ENCODE results near the gene C1QTNF12. TPM values are rescaled to one million over a fixed set of nuclear protein-coding genes. Genes with fewer than 3 reads are reported as not detected.

The C1QTNF12 gene
- total RNA-seq, 2 donors from 2014 or later = 21.3 to 34.2 TPM

DNA sequence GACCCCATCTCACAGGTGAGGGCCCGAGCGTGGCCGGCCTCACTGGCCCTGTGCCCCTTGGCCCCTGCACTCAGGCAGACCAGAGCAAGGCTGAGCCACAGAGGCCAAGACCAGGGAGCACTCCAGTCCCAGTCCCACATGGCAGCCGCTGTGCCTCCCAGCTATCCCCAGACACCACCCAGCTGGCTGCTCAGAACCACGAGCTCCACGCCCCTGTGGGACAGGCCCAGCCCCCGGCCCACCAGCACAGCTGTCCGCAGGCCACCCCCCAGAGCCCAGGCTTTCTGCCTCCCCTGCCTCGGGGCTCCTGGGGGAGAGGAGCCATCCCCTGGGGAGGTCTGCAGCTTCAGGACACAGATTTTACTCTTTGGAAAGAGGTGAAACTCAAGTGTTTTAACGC lies 9.1 kb upstream of the C1QTNF12 start:
- Histone ChIP-seq H3K9me3 (no peaks in the 10 kb centered on the region), H3K4me1 (no peaks in the 10 kb centered on the region), H3K27me3 (no peaks in the 10 kb centered on the region), H3K4me3 (no peak overlapping the region), H3K9ac (ENCODE audit: low read depth in 2 of 2, low read length in 2 of 2) (no peak overlapping the region), H3K27ac (no peak overlapping the region), H3K36me3 (no peaks in the 10 kb centered on the region)
- TF ChIP-seq, protein P1, sequence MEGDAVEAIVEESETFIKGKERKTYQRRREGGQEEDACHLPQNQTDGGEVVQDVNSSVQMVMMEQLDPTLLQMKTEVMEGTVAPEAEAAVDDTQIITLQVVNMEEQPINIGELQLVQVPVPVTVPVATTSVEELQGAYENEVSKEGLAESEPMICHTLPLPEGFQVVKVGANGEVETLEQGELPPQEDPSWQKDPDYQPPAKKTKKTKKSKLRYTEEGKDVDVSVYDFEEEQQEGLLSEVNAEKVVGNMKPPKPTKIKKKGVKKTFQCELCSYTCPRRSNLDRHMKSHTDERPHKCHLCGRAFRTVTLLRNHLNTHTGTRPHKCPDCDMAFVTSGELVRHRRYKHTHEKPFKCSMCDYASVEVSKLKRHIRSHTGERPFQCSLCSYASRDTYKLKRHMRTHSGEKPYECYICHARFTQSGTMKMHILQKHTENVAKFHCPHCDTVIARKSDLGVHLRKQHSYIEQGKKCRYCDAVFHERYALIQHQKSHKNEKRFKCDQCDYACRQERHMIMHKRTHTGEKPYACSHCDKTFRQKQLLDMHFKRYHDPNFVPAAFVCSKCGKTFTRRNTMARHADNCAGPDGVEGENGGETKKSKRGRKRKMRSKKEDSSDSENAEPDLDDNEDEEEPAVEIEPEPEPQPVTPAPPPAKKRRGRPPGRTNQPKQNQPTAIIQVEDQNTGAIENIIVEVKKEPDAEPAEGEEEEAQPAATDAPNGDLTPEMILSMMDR (IDR thresholded peaks at IDR 0.05) = no peak
- DNase-seq = no peak
- intact Hi-C loops (cut with DNase I) = no loop called here

DNA sequence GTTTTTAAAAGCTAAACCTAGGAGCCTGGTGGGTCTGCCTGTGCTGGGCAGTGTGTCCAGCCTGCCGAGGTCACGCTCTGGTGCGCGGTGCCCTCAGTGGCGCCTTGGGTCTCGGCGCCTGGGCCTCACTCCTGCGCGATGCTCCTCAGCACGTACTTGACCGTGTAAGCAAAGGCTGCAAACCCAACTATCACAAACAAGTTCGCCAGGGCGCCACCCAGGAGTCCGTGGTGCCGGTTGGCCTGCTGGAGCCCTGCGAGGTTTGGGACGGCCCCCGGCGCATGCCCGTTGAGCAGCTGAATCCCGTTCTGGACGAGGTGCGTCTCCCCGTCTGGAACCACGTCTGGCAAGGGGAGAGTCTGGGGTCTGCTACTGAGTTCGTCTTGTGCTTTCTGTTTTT lies 8.6 kb upstream of the C1QTNF12 start:
- H3K36me3 ChIP-seq = no peaks in the 10 kb centered on the region

DNA sequence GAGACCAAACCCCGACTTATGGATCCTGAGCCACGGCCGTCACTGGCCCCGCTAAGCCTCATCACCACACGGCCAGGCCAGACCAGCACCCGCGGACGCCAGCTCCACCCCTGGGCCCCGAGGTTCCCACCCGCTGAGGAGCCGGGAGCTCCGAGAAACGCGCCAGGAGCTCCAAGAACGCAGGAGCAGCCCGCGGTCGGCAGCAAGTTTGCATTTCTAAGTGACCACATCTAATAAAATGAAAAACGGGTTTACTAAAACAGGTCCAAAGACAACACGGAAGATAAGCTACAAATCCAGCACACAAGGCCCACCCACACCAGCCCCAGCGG lies 8.1 kb upstream of the C1QTNF12 start:
- Histone ChIP-seq H3K4me1 (no peaks in the 10 kb centered on the region), H3K4me3 (no peak overlapping the region), H3K27me3 (no peaks in the 10 kb centered on the region), H3K9ac (ENCODE audit: low read depth in 2 of 2, low read length in 2 of 2) (no peak overlapping the region), H3K9me3 (no peaks in the 10 kb centered on the region), H3K36me3 (no peaks in the 10 kb centered on the region), H3K27ac (no peak overlapping the region)
- intact Hi-C loops (cut with DNase I) = loop anchor here (5.0 kb wide), 1 partner anchor 132 kb away; no protein-coding TSS in a partner anchor
- TF ChIP-seq, protein P1 (IDR thresholded peaks at IDR 0.05) = no peak
- no peak for DNase-seq

More for the DNA sequence above, 8.6 kb upstream of the C1QTNF12 start:
- TF ChIP-seq, protein P1 (IDR thresholded peaks at IDR 0.05) = no peak
- H3K27ac ChIP-seq = no peak overlapping the region
- no peaks in the 10 kb centered on the region for H3K27me3 ChIP-seq
- intact Hi-C loops (cut with DNase I) = no loop called here
- H3K4me1 ChIP-seq = no peaks in the 10 kb centered on the region
- no peak overlapping the region for H3K9ac ChIP-seq (ENCODE audit: low read depth in 2 of 2, low read length in 2 of 2)
- H3K9me3 ChIP-seq = no peaks in the 10 kb centered on the region
- H3K4me3 ChIP-seq = no peak overlapping the region
- no peak for DNase-seq

DNA sequence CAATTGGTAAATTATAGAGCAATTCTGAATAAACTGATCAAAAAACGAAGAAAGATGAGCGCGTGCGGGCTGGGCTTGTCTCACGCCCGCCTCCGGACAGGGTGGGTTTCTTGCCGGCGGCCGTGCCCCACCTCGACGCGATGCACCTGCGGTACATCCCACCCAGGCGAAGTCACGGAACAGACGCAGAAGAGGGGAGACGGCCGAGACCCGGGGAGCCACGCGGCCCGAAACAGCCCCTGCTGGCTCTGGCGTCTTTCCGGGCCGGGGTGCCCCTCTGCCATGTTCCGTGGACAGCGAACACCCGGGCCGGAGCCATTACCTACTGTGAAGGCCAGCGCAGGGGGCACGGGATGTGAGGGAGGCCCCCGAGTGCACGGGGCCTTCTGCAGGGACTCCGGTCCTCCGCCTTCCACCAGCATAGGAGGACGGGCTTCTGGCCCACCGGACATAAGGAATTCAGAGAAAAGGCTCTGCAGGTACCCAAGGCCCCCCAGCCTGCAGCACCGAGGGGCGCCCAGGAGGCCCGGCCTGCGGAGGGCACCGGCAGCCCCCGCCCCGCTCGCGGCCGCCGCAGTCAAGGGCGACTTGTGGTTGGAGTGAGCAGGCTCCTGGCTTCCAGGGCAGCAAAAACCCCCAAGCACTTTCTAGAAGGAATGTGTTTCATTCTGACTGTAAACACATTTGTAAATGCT lies 7.6 kb upstream of the C1QTNF12 start:
- H3K27me3 ChIP-seq = no peaks in the 10 kb centered on the region
- H3K4me1 ChIP-seq = no peaks in the 10 kb centered on the region
- H3K9me3 ChIP-seq = no peaks in the 10 kb centered on the region
- H3K9ac ChIP-seq (ENCODE audit: low read depth in 2 of 2, low read length in 2 of 2) = no peak overlapping the region
- H3K27ac ChIP-seq = no peak overlapping the region
- no peaks in the 10 kb centered on the region for H3K36me3 ChIP-seq
- no peak overlapping the region for H3K4me3 ChIP-seq
- TF ChIP-seq, protein P1 (IDR thresholded peaks at IDR 0.05) = no peak
- intact Hi-C loops (cut with DNase I) = loop anchor here (5.0 kb wide), 1 partner anchor 132 kb away; no protein-coding TSS in a partner anchor
- no peak for DNase-seq

DNA sequence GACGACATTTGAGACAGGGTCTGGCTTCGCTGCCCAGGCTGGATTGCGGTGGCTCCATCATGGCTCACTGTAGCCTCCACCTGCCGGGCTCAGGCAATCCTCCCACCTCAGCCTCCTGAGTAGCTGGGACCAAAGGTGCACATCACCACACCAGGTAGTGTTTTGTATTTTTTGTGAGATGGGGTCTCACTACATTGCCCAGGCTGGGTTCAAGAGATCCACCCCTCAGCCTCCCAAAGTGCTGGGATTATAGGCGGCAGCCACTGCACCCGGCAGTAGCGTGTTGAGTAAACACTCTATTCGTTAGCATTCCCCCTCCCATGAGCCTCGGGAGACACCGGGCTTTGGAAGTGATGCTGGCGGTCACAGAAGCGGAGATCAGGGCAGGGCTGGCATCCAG lies 6.8 kb upstream of the C1QTNF12 start:
- no peaks in the 10 kb centered on the region for H3K4me1 ChIP-seq
- intact Hi-C loops (cut with DNase I) = loop anchor here (5.0 kb wide), 1 partner anchor 131 kb away; no protein-coding TSS in a partner anchor
- TF ChIP-seq, protein P1 (IDR thresholded peaks at IDR 0.05) = no peak

More for the DNA sequence above, 6.8 kb upstream of the C1QTNF12 start:
- Histone ChIP-seq H3K4me3 (no peak overlapping the region), H3K27me3 (no peaks in the 10 kb centered on the region), H3K36me3 (no peaks in the 10 kb centered on the region), H3K9ac (ENCODE audit: low read depth in 2 of 2, low read length in 2 of 2) (no peak overlapping the region), H3K9me3 (no peaks in the 10 kb centered on the region), H3K27ac (no peak overlapping the region)
- DNase-seq = no peak

Measured in colonic mucosa (tissue), 4 donors.